ENCODE measurements around the gene MECP2.

MECP2 gene

DNA sequence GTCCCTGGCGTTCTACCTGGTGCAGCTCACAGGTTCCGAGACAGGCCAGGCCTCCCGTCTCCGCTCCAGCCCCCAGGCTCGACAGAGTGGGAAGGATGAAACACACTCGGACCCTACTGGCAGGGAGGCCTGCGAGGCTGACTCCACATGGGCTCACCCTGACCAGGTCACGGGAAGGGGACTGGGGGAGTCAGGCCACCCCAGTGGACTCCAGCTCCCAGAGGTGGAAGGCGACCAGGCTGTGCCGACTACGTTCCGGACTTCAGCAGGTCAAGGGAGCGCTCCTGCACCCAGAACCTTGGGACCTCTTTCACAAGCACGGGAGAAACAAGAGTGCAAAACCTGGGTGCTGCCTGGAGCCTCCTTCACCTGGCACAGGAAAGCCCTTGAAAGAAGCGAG, 73.2 kb downstream of the MECP2 start:
- no peak for DNase-seq
- in situ Hi-C loops (cut with HindIII; ENCODE audit: low pct_ligation_motif_present, low pct_unique_long_range_greater_than_20kb, low sequenced_read_pairs) = no loop called here

DNA sequence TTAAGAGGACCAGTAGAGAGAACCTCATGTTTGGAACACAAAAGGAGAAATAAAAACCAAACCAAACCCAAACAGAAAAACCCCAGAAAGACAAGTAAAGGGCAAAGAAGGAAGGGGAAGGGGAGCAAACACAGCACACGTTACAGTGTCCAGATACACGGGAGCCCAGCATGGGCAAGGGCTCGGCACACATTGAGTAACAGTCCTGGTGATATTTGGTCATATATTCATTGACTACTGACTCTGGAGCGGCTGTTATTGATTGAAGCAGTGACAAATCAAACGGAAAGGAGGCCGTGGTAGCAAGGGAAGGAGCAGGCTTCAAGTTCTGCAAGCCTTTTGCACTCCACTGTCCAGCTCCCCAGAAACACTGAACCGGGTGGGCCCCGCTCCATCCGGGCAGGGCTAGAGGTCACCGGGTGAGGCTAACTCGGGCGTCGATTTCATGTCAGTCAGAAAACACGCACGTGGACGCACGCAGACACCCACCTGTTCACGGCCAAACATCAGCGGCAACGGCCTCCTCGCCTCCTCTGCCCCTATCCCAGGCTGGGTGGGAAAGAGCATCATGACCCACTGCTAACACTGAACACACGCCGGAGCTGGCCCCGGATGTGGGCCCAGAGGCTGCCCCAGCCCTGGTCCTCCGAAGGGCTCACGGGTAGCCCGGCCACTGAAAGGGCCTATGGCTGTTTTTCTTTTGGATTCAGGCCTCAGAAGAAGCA, 74.1 kb downstream of the MECP2 start:
- in situ Hi-C loops (cut with HindIII; ENCODE audit: low pct_ligation_motif_present, low pct_unique_long_range_greater_than_20kb, low sequenced_read_pairs) = no loop called here
- no peak for DNase-seq

DNA sequence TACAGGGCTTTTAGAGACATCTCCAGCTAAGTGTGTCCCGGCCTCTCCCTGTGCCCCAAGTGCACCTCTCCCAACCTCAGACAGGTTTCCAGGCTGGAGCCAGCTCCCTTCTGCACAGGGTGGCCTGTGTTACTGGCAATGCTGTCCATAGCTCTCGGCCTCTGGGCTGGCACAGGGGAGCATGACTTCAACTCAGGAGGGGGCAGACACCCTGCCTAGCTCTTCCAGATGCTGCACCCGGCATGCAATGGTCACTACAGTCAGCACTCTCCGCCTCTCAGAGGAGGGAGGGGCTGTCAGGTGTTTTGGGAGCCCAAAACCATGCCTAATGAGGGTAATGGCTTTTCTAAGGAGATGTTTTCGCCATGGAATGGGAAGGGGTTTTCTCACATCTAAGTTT, 75.4 kb downstream of the MECP2 start:
- no peak for DNase-seq
- in situ Hi-C loops (cut with HindIII; ENCODE audit: low pct_ligation_motif_present, low pct_unique_long_range_greater_than_20kb, low sequenced_read_pairs) = no loop called here

DNA sequence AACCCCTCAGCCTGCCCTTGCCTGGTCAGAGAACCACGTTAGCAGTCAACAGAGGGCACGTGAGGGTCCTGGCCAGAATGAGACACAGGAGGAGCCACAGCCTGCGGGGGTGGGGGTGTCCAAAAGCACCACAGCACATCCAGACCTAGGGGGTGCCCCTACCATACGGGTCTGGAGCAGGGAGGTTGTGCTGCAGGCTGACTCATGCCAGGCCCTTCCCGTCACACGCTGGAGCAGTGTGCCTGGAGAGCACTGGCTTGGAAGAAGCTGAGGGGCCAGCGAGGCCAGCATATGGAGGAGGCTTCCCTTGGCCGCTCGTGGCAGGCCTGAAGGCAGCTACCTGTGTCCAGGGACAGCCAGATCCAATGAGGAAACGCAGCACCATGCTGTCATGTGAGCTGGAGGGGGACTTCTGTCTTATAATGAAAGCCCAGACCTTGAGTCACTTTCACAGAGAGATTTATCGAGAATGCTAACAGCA, 76.3 kb downstream of the MECP2 start:
- DNase-seq = peak; percentile 32
- in situ Hi-C loops (cut with HindIII; ENCODE audit: low pct_ligation_motif_present, low pct_unique_long_range_greater_than_20kb, low sequenced_read_pairs) = no loop called here

DNA sequence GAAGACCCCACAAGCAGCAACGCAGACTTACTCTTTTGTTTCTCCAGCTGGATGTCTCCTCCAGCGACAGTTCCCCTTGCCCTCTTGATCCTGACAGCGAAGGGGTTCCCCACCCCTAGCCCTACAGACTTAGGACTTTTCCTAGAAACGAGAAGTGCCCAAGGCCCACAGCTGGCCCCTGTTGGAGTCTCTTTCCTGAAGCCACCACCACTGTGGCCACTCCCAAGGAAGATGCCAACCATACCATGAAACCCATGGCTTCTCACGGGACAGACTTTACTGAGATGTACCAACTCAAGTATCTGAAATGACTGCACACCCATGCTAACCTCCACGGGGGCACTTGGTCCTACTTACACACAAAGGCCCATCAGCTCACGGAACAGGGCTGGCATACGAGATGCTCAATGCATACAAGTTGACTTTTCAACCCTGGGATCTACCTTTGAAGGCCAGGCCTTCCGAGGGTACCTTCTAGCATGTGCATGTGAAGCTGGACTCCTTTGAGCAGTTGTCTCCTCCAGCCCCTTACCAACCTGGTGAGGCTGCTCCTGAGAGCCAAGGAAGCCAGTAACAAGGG, 76.9 kb downstream of the MECP2 start:
- in situ Hi-C loops (cut with HindIII; ENCODE audit: low pct_ligation_motif_present, low pct_unique_long_range_greater_than_20kb, low sequenced_read_pairs) = no loop called here
- no peak for DNase-seq

DNA sequence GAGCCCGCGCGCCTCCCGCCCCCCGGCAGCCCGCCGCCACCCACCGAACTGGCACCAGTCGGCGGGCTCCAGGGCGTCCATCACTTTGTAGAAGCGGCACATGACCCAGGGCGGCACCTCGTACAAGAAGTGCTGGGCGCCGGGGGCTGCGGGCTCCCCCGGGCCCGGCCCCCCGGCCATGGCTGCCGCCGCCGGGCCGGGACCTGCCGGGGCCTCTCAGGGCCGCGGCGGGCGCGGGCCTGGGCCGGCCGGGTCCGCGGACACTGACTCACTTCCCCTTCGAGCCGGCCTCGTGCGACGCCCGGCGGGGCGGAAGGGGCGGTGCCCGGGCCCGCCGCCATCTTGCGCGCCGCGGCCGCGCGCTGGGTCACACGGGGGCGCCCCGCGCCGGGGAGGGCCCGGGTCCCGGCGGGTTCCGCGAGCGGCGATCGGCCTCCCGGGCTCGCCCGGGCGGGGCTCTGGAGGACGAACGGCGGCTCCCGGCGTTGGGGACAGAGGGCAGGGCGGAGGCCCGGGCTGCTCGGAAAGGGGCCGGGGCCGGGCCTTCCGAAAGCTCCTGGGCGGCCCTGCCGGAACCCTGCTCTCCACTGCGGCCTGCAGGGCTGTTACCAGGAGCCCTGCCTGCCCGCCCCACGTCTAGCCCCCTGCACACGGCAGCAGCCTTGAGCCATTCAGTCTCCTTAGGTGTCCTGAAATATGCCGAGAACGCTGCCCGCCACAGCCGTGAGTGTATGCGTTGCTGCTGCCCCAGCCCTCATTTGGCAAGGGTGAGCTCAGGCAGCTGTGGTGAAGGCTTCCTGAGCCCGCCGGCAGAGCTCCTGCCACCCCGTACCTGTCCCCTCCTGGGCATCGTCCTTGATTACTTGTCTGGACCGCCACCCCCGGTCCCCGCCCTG, 77.6 kb downstream of the MECP2 start, which contains the start of gene IRAK1:
IRAK1 (minus strand) TSS at position 270 of the 896 bp plus-strand sequence; CDS start at position 180, 90 bp downstream.
- DNase-seq = peak; percentile 59
- in situ Hi-C loops (cut with HindIII; ENCODE audit: low pct_ligation_motif_present, low pct_unique_long_range_greater_than_20kb, low sequenced_read_pairs) = no loop called here

DNA sequence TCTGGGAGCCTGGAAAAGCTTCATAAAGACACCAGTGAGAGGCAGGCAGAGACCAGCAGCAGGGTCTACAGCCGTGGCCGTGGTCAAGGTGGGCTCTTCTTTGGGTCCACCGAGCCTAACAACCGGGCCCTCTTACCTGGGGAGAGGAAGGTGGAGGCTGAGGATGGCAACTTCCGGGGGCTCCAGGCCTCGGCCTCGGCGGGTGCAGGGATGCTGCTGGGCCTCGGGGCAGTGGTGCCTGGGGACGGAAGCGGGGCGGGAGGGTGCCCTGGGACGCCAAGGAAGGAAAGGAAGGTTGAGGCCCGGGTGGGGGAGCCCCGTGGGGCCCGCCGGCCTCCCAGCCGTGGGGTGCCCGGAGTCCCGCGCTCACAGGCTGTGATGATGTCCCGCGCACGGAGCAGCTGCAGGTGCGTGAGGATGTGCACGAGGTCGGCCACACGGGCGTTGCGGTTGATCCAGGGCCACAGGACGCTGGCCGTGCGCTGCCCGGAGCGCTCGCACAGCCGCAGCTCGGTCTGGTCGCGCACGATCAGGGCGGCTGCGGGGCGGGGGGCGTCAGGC, 78.4 kb downstream of the MECP2 start:
- no peak for DNase-seq
- in situ Hi-C loops (cut with HindIII; ENCODE audit: low pct_ligation_motif_present, low pct_unique_long_range_greater_than_20kb, low sequenced_read_pairs) = no loop called here

DNA sequence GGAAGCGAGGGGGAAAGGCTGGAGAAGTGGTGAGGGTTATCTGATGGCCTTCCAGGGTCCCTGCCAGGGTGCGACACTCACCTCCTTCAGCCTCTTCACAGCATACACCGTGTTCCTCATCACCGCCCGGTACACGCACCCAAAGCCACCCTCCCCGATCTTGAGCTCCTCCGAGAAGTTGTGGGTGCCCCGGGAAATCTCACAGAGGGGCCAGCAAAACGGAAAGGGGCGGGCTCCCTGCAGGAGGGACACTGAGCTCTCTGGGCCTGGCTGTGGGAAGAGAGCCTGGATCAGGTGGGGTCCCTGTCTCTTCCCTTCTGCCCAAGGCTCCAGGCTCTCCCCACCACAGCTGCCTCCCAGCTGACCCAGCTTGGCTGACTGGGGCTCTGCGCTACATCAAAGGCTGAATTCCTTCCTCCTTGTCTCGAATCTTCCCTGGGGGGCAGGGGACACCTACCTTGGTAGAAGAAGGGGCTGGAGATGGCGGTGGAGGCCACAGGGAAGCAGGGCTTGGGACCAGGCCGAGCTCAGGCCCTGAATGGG, 78.9 kb downstream of the MECP2 start:
- DNase-seq = no peak
- in situ Hi-C loops (cut with HindIII; ENCODE audit: low pct_ligation_motif_present, low pct_unique_long_range_greater_than_20kb, low sequenced_read_pairs) = no loop called here

DNA sequence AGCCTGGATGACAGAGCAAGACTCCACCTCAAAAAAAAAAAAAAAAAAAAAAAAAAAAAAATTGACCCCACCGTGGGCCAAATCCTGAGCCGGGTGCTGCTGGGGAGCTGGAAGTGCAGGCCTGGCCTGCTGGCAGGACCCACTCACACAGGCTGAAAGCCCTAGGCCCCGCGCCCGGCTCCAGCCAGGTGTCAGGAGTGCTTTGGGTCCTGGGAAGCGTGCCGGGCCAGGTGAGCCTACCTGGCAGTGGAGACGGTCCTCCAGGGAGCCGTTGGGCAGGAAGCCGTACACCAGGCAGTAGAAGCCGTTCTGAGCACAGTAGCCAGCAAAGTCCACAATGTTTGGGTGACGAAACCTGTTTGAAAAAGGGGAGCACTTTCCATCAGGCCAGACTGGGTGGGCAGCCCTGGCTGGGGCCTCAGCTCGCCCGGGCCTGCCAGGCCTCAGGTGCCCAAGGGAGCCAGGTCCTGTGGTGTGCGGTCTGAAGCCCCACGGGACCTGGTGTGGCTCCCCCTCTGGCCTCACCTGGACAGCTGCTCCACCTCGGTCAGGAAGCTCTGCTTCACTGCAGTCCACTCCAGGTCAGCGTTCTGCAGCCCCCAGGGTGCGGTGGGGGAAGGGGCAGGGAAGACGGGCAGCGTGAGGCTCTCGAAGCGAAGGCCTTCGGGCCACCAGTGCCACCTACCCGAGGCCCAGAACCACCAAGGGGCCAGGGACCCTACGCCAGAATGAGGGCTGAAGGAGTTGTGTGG, 79.6 kb downstream of the MECP2 start:
- DNase-seq = no peak
- in situ Hi-C loops (cut with HindIII; ENCODE audit: low pct_ligation_motif_present, low pct_unique_long_range_greater_than_20kb, low sequenced_read_pairs) = no loop called here

DNA sequence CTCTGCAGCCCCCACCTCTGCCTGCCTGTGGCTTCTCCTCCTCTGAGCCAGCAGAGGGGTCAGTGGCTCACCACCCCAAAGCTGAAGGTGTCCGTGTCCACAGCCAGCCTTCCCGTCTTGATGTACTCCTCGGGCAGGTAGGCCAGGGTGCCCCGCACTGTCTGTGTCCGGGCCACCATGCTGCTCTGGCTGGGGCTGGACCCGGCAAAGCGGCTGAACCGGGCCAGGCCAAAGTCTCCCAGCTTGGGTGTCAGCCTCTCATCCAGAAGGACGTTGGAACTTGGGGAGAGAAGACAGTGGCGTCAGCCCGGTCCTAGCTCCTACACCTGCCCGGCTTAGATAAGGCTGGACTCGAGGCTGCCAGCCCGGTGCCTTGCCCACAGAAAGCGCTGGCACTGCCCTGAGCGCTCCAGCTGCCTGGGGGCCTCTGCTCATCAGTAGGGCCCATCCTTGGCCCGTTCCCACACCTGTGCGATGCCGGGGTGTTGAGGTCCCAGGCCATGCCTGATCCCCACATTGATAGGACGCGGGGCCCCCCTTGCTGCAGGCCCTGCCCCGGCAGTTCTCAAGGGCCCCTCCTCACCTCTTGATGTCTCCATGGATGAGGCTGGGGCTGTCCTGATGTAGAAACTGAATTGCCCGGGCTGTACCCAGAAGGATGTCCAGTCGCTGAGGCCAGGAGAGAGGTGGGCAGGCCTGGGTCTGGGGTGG, 81.0 kb downstream of the MECP2 start:
- in situ Hi-C loops (cut with HindIII; ENCODE audit: low pct_ligation_motif_present, low pct_unique_long_range_greater_than_20kb, low sequenced_read_pairs) = no loop called here
- no peak for DNase-seq

DNA sequence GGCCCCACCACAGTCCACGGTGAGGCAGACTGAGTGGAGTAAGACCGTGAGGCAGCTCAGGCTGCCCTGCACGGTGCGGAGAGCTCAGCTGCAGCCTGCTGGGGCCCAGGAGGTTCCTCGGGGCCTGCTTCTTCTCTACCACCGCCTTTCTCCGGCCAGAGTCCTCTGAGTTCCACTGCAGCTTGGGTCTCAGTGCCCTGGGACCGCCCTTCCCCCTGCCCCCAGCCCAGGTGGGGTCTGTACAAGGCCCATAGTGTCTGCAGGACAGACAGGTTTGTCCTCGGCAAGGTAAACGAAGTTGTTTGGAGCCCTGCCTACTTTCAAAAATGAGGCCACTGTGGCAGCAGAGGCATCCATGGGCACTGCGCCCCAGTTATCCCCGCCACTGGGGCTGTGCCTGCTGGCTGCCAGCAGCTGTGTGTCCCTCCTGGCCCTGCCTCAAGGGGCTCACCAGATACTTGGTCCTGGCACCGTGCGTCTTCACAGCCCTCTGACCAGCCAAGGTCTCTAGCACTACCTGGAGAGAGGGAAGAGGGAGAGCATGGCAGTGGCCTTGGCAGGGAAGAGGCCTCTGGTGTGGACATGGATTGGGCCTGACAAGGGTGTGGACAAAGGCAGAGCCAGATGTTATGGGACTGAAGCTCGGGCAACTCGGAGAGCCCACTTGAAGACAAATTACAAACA, 81.8 kb downstream of the MECP2 start:
- DNase-seq = no peak
- in situ Hi-C loops (cut with HindIII; ENCODE audit: low pct_ligation_motif_present, low pct_unique_long_range_greater_than_20kb, low sequenced_read_pairs) = no loop called here

DNA sequence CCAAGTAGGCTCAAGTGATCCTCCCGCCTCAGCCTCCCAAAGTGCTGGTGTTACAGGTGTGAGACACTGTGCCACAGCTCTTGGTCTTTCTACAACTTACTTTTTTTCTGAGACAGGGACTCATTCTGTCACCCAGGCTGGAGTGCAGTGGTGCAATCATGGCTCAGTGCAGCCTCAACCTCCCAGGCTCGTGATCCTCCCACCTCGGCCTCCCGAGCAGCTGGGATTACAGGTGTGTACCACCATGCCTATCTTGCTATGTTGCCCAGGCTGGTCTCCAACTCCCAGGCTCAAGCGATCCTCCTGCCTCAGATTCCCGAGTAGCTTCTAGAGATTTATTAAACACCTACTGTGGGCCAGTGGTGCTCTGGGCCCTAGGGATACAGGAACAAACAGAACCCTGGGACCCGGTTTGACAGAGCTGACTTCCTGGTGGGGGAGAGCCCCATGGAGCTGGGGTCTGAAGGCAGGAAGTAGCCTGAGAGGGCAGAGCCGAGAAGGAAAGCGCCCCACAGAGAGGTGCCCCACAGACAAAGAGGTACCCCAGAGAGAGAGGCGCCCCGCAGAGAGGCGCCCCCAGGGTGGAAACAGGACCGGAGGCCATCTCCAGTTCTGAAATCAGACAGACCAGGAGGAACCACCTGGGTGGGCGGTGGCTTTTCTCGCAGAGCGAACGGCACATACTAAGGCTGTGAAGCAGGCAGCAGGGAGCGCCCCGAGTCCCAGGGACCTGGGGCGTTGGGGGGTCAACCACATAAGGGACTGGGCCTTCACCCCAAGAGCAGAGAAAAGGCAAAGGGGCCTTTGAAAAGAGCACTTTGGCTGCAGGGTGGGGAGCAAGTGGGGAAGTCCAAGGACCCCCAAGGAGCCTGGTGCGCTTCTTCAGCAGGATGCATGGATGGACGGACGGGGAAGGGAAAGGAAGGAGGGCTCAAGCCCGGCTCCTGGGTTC, 82.8 kb downstream of the MECP2 start:
- no peak for DNase-seq
- in situ Hi-C loops (cut with HindIII; ENCODE audit: low pct_ligation_motif_present, low pct_unique_long_range_greater_than_20kb, low sequenced_read_pairs) = no loop called here

DNA sequence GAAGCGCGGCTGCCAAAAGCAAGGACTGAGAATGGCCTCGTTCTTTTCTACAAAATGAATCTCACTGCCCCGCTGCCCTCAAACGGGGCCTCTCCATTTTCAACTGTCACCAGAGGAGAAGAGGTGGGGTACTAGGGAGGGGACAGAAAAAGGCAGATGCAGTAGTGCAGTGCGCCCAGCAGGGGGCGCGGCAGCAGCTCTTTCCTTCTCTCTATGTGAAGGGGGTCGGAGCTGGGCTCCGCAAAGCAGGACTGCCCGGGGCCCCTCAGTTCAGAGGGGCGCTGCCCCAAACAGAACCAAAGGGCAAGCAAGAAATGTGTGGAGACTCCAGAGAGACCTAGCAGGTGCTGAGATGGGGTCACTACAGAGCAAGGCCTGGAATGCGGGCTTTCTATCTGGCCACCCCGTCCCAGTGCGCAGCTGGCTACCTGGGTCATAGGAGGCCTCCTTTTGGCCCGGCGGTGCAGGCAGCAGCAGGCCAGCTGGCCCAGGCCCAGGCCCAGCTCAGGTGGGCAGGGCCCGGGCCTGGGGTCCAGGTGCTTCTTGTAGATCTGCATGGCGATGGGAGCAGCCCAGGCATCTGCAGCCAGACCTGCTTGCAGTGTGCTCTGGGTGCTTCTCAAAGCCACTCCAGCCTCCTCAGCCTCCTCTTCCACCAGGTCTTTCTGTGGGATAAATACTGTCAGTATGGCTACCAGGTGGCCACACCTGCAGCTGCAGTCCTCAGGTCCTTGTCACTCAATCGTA, 83.7 kb downstream of the MECP2 start:
- in situ Hi-C loops (cut with HindIII; ENCODE audit: low pct_ligation_motif_present, low pct_unique_long_range_greater_than_20kb, low sequenced_read_pairs) = no loop called here

DNA sequence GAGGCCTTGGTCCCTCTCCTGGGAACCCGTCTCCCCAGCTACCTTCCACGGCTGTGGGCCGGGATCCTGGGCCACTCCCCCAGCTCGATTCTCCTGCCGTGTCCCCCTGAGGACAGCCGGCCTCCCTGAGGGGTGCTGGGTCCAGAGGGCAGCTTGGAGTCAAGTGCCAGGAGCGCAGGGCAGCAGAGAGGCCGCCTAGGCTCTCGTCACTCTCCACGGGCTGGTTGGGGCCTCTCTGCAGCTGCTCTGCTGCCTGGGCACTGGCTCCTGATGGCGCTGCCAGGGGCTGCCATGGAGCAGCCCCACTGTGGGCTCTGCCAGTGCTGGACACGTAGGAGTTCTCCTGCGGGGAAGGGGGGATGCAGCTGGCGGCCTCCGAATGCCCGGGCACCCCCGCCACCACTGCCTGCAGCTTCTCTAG, 84.5 kb downstream of the MECP2 start:
- in situ Hi-C loops (cut with HindIII; ENCODE audit: low pct_ligation_motif_present, low pct_unique_long_range_greater_than_20kb, low sequenced_read_pairs) = no loop called here
- DNase-seq = no peak

More for the DNA sequence above, 83.7 kb downstream of the MECP2 start:
- DNase-seq = peak; percentile 19

DNA sequence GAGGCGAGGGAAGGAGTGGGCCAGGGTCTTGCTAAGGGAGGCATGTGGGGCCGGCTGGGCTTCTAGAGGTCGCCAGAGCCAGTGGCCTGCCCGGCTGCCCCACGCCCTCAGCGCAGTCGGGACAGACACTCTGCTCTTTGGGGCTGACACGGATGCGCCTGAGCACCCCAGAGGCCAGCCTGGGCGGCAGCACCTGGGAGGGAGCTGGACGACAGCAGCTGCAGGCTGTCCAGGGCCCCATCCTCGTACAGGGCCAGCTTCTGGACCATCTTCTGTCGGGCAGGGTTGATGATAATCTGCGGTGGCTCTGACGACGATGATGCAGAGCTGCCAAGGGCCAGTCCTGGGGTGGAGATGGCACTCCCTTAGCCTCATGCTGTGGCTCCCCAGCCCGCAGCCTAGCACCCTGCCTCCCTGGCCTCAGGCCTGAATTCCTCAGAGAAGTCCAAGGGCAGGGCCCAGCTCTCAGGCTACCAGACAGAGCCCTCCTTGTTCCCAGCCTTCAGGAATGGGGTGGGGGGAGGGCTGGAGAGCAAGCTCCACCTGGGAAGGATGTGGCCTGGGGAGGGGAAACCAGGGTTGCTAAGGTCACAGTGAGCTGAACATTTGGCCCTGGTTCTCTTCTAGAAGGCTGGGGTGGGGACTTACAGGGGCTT, 85.1 kb downstream of the MECP2 start:
- in situ Hi-C loops (cut with HindIII; ENCODE audit: low pct_ligation_motif_present, low pct_unique_long_range_greater_than_20kb, low sequenced_read_pairs) = no loop called here
- no peak for DNase-seq

Measured in ACHN (cell line).